Activated CD4-positive, alpha-beta T cell treated with anti-CD3 and anti-CD28 coated beads for 24 hours (primary cell): ENCODE data around the gene TBC1D14.
"Not testable (repeated sequence)": the region's sequence is repeated elsewhere in the genome, so short reads cannot be mapped to it uniquely, and the experiment has no call there.

ENCODE experiments used
- DNase-seq, 2 donors: peaks; one replicate each; pipeline ENCODE4 v3.0.0-alpha.2; 2020; ENCODE audit warnings: low read depth in 2 of 2

The TBC1D14 gene

GRCh38 chr4:6971536-6972374 lies 62.1 kb downstream of the TBC1D14 start:
- DNase-seq: no peak

GRCh38 chr4:6972375-6972650 lies 62.7 kb downstream of the TBC1D14 start:
- no peak for DNase-seq

GRCh38 chr4:6972911-6973310 lies 63.3 kb downstream of the TBC1D14 start:
- no peak for DNase-seq

GRCh38 chr4:6974138-6974848 lies 64.7 kb downstream of the TBC1D14 start:
- DNase-seq: peak; percentile 73 to 79

GRCh38 chr4:6977846-6978245 lies 68.2 kb downstream of the TBC1D14 start:
- not testable (repeated sequence) for DNase-seq

- no peak for DNase-seq
Observed at GRCh38 chr4:6983544-6984142, 74.0 kb downstream of the TBC1D14 start.

GRCh38 chr4:6984612-6985425 lies 75.2 kb downstream of the TBC1D14 start:
- no peak for DNase-seq

DNA sequence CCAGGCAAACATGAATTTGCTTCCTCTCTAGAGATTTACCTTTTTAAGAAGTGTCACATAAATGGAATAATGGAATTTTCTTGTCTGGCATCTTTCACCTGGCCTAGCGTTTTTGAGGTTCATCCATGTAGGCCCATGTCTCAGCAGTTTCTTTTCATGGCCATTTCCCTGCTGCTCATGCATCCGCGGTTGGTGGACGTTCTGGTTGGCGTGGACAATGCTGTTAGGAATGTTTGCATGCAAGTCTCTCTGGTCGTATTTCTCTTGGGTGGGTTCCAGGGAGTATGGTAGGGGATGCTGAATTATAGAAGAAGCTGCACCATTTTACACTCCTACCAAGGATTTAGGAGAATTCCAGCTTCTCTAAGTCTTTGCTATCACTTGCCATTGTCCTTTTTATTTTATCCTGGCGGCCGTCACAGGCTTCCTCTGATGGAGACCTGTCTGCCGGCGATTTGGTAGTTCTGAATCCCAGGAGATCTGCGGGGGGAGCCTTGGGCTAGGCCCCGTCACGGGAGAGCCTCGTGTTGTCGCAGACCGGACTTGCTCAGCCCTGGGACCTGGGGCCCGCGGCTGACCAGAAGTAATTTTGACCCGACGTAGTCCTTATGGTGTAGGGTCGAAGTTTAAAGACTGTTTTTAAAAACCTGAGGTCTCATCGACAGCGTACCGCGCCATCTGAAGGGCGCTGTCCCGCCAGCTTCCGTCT lies 76.6 kb downstream of the TBC1D14 start:
- DNase-seq: peak in 1 of 2 donors; percentile 17

DNA sequence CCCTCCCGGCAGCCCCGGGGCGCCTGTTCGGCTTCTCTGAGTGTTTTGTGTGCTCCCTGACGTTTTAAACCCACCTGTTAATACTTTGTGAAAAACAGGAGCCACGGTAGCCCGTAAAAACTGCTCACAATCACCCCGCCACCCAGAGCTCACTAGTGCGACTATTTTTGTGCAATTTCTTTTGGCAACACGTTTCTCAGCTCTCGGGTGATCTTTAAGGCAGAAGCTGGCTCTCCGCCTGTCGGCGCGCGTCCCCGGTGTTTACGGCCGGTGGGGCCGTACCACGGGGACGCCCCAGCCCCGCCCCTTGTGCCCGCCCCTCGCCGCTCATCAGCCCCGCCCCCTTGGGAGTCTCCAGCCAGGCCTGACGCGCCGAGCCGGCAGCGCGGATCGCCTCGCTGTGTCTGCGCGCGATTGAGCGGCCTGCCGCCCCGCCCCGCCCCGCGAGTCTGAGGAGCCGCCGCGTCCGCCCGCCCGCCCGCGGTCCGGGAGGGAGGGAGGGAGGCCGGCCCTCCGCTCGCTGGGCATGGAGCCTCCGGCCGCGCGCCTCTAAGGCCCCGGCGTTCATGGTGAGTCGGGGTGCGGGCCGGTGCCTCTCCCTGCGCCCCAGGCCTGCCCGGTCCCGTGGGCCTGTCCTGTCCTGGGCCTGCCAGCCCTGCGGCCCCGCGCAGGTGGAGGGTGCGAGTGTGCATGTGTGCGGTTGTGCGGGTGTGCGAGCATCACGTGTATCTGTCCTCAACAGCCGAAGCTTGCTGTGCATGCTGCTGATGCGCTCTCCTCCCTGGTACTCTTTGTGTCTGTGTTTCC lies 77.4 kb downstream of the TBC1D14 start:
- peak; percentile 88 to 89 for DNase-seq

DNA sequence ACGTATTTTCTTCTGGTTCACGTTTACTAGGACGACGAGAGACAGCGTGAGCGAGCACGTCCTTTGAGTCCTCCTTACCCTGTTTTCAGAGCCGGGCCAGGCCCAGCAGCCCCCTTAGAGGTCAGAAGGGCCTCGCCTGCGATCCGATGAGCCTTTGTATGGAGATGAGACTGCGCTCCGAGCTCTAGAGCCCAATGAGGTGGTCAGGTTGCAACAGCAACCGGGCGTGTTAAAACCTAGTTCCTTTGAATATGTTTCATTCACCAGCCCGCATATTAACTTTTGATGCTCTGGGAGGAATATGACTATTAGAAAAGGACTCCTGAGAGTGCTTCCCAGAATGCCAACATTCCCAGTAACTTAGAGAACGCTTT lies 77.9 kb downstream of the TBC1D14 start:
- DNase-seq: no peak

- DNase-seq: no peak
Observed at GRCh38 chr4:6988016-6988715, 78.5 kb downstream of the TBC1D14 start.

DNA sequence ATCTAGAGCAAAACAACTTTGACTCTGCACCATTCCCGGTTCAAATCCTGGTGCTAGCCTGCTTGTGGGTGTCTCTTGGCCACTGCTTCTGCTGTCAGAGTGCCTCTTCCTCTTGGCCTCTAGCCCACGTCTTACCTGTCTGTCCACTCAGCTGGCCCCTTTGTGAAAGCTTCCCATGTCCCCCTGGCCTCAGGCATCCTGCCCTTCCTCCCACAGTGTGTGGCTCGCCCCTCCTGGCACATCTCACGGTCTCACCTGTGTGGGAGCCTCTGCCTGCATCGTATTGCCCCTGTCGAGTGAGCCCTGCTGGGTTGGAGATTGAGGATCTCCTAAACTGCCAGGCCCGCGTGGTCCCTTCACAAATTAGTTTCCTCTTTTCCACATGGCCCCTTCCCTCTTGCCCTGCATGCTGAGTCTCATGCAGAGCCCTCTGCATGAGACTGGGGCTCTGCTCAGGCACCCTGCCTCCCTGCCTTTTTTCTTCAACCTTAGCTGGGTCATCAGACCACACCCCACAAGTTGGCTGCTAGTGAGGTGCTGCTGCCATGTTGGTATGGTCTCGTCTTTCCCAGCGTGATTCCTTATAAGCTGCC lies 79.8 kb downstream of the TBC1D14 start:
- DNase-seq: no peak

- DNase-seq: no peak
Observed at GRCh38 chr4:6990661-6991060, 81.0 kb downstream of the TBC1D14 start.

GRCh38 chr4:6991249-6991648 lies 81.6 kb downstream of the TBC1D14 start:
- DNase-seq: no peak

GRCh38 chr4:6991771-6992557 lies 82.3 kb downstream of the TBC1D14 start:
- no peak for DNase-seq

GRCh38 chr4:6992728-6993677 lies 83.4 kb downstream of the TBC1D14 start:
- no peak for DNase-seq

- no peak for DNase-seq
Observed at GRCh38 chr4:6996481-6996880, 86.9 kb downstream of the TBC1D14 start.
